Measurements from ENCODE around the gene GSE1.

- TF ChIP-seq ELF4 (IDR thresholded peaks at IDR 0.05) (no peak), SP1 (IDR thresholded peaks at IDR 0.05) (no peak), FOXA1 (IDR thresholded peaks at IDR 0.05) (no peak), HDGF (IDR thresholded peaks at IDR 0.05; ENCODE audit: borderline replicate concordance) (no peak), CTBP1 (IDR thresholded peaks at IDR 0.05; ENCODE audit: borderline replicate concordance) (peak; percentile 3; the same call in 1 of the 2 replicates), FOXM1 (IDR thresholded peaks at IDR 0.05; ENCODE audit: borderline replicate concordance) (no peak), TARDBP (IDR thresholded peaks at IDR 0.05) (no peak), PKNOX1 (IDR thresholded peaks at IDR 0.05) (no peak), FOXK2 (IDR thresholded peaks at IDR 0.05) (no peak), BHLHE40 (IDR thresholded peaks at IDR 0.05; ENCODE audit: borderline replicate concordance) (no peak), ZNF384 (IDR thresholded peaks at IDR 0.05) (no peak), LEF1 (IDR thresholded peaks at IDR 0.05; ENCODE audit: borderline replicate concordance) (no peak), L3MBTL2 (conservative IDR thresholded peaks at IDR 0.05) (no peak), SUZ12 (IDR thresholded peaks at IDR 0.05) (no peak)
Observed at GRCh38 chr16:85615014-85615851, 2.1 kb downstream of the GSE1 start.
